ENCODE results near the gene COL20A1.

DNA sequence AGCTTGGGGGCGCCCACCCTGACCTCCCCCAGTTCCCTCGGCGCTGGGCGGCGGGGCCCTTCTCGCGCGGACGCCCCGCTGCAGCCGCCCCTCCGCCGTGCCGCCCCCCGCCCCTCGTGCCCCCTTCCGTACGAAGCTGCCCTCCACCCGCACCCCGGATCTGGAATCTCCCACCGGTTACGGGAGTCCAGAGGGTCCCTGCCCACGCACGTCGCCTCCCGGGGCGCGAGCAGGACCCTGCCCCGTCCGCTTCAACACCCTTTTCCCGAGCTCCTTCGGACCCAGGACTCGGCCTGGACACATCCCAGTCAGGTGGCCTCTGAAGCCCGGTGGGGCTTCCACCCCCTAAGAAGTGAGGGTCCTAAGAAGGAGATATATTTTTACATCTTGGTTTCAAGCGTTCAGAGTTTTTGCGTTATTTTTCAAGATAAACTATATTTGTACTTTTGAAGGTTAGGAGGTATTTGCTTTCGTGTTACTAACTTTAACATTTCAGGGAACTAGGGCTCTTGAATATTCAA lies 19.9 kb upstream of the COL20A1 start:
- TF ChIP-seq, protein P1, sequence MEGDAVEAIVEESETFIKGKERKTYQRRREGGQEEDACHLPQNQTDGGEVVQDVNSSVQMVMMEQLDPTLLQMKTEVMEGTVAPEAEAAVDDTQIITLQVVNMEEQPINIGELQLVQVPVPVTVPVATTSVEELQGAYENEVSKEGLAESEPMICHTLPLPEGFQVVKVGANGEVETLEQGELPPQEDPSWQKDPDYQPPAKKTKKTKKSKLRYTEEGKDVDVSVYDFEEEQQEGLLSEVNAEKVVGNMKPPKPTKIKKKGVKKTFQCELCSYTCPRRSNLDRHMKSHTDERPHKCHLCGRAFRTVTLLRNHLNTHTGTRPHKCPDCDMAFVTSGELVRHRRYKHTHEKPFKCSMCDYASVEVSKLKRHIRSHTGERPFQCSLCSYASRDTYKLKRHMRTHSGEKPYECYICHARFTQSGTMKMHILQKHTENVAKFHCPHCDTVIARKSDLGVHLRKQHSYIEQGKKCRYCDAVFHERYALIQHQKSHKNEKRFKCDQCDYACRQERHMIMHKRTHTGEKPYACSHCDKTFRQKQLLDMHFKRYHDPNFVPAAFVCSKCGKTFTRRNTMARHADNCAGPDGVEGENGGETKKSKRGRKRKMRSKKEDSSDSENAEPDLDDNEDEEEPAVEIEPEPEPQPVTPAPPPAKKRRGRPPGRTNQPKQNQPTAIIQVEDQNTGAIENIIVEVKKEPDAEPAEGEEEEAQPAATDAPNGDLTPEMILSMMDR (IDR thresholded peaks at IDR 0.05) = no peak
- no peak for TF ChIP-seq EZH2 (IDR thresholded peaks at IDR 0.05; ENCODE audit: borderline replicate concordance, insufficient read depth, low read depth, low read length, poor library complexity, severe bottlenecking)

Measured in B cell (primary cell).